ENCODE measurements around the gene GALNT10. TPM values are rescaled to one million over a fixed set of nuclear protein-coding genes. Genes with fewer than 3 reads are reported as not detected.

GALNT10 gene
- total and polyA plus RNA-seq, 2 of the 8 experiments (the other 6 are each of a cell fraction or from before 2014, with no cell fraction given): 4.6 to 15.5 TPM

DNA sequence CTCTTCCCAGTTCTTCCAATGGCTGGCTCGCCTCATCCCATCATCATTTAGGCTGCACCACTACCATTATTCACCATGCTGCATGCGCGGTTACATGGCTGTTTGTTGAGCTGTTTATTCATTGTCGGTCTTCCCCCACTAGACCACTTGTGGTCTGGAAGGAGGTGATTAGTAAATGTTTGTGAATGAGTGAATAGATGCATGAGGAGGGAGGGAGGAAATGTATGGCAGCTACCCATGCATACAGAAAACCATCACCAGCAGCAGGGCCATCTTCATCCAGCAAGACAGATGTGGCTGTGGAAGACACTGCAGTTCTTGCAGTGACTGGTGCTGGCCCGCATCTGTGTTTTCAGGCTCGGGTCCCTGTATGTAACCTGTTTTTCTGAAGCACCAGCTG, 141.9 kb downstream of the GALNT10 start:
- Histone ChIP-seq H3K9me3 (ENCODE audit: insufficient read depth in 2 of 2, low read depth in 1 of 2, low read length in 1 of 2) (no peaks in the 10 kb centered on the region), H4K8ac (ENCODE audit: extremely low read depth, insufficient read depth, low read length) (no peak overlapping the region), H2BK5ac (ENCODE audit: low read depth, low read length) (no peak overlapping the region; the same call in 1 of the 2 replicates), H3K4ac (replicated peaks; ENCODE audit: insufficient read length, low read depth, low read length) (no peak overlapping the region), H3K56ac (replicated peaks; ENCODE audit: insufficient read length, low read depth, low read length) (no peak overlapping the region), H2AK5ac (ENCODE audit: low read depth, low read length) (no peak overlapping the region), H4K91ac (replicated peaks; ENCODE audit: insufficient read length, low read length) (no peak overlapping the region), H2BK120ac (replicated peaks; ENCODE audit: low read depth, low read length) (no peak overlapping the region), H3K14ac (ENCODE audit: insufficient read length) (no peak overlapping the region), H3K4me1 (replicated peaks in 1 of 4; ENCODE audit: control insufficient read depth in 3 of 4, insufficient read depth in 4 of 4, low read length in 3 of 4) (no peaks in the 10 kb centered on the region), H4K5ac (ENCODE audit: insufficient read length, low read depth, low read length) (no peak overlapping the region), H3K9ac (replicated peaks in 1 of 4; ENCODE audit: extremely low read depth in 1 of 4, low read depth in 3 of 4, low read length in 3 of 4) (no peak overlapping the region), H3K23ac (ENCODE audit: insufficient read length) (no peak overlapping the region), H3K23me2 (ENCODE audit: low read depth, low read length) (no peaks in the 10 kb centered on the region), H3K36me3 (ENCODE audit: control insufficient read depth in 2 of 4, insufficient read depth in 4 of 4, low read length in 3 of 4) (no peaks in the 10 kb centered on the region), H3K4me2 (ENCODE audit: insufficient read depth in 1 of 2, low read depth in 2 of 2, low read length in 2 of 2) (no peak overlapping the region), H2BK15ac (ENCODE audit: low read length) (no peak overlapping the region), H2BK12ac (ENCODE audit: low read depth, low read length) (no peak overlapping the region), H3K18ac (ENCODE audit: extremely low read depth, low read length) (no peak overlapping the region), H3K79me2 (ENCODE audit: control insufficient read depth in 1 of 2, insufficient read depth in 2 of 2, low read length in 2 of 2) (no peaks in the 10 kb centered on the region), H3K79me1 (ENCODE audit: low read depth, low read length) (no peaks in the 10 kb centered on the region), H2AFZ (ENCODE audit: low read length) (no peak overlapping the region), H3K4me3 (ENCODE audit: extremely low read depth in 1 of 4, insufficient read depth in 2 of 4, low read depth in 3 of 4, low read length in 4 of 4) (no peak overlapping the region), H3K27me3 (replicated peaks in 1 of 4; ENCODE audit: control insufficient read depth in 3 of 4, extremely low read depth in 1 of 4, insufficient read depth in 3 of 4, low read length in 3 of 4) (no peaks in the 10 kb centered on the region), H2BK20ac (ENCODE audit: low read length) (no peak overlapping the region), H4K20me1 (replicated peaks in 1 of 2; ENCODE audit: control insufficient read depth in 1 of 2, insufficient read depth in 2 of 2, low read length in 2 of 2) (peaks cover 0 to 1% of the 10 kb centered on the region in 2 experiments), H3K27ac (ENCODE audit: low read depth, low read length) (no peak overlapping the region)
- ChIA-PET CTCF (ENCODE audit: partially characterized antibody) (interaction anchor here (0.8 to 1.8 kb wide), 3 partner anchors 41 to 111 kb away, joined by 3 to 5 read pairs (median 3); no protein-coding TSS in a partner anchor), POLR2A (ENCODE audit: partially characterized antibody) (no interaction called here)
- whole genome bisulfite sequencing, 2 experiments (ENCODE audit: extremely low coverage in 1 of 2, insufficient coverage in 1 of 2, insufficient read length in 1 of 2, insufficient replicate concordance in 2 of 2, low coverage in 1 of 2, low lambda C conversion rate in 2 of 2, missing lambda C conversion rate in 1 of 2): 94% methylated on average over 6 of the region's 6 CpGs; no CpG with 5 or more reads in 1 of the 2 experiments
- DNase-seq (ENCODE audit: low read depth in 1 of 2, low spot score in 2 of 2) (no peak), FAIRE-seq (no peak)
- no peak for TF ChIP-seq POLR2AphosphoS5 (IDR thresholded peaks at IDR 0.05; ENCODE audit: low read depth, low read length)
- TF ChIP-seq FOSL1 (IDR thresholded peaks at IDR 0.05; ENCODE audit: insufficient read depth, low read depth, low read length): no peak
- no peak for TF ChIP-seq KDM1A (IDR thresholded peaks at IDR 0.05; ENCODE audit: borderline replicate concordance, low read length)
- no peak for TF ChIP-seq PHF8 (conservative IDR thresholded peaks at IDR 0.05; ENCODE audit: low read depth, low read length)
- no peak for TF ChIP-seq ASH2L (IDR thresholded peaks at IDR 0.05; ENCODE audit: low read length)
- TF ChIP-seq RNF2 (IDR thresholded peaks at IDR 0.05; ENCODE audit: borderline replicate concordance, low read depth, low read length, missing control alignments, poor library complexity, severe bottlenecking): no peak
- TF ChIP-seq CREB1 (IDR thresholded peaks at IDR 0.05): no peak
- TF ChIP-seq TAF7 (optimal IDR thresholded peaks at IDR 0.05; ENCODE audit: borderline replicate concordance, low read depth, low read length): no peak
- no peak for TF ChIP-seq SIRT6 (IDR thresholded peaks at IDR 0.05; ENCODE audit: low read length)
- no peak for TF ChIP-seq CEBPB (IDR thresholded peaks at IDR 0.05; ENCODE audit: low read depth, low read length)
- no peak for TF ChIP-seq EZH2 (IDR thresholded peaks at IDR 0.05; ENCODE audit: low read depth, low read length, severe bottlenecking)
